PFSK-1 (cell line): Measurements from ENCODE around the gene PRDX5. TPM values are rescaled to one million over a fixed set of nuclear protein-coding genes. Genes with fewer than 3 reads are reported as not detected.

Experiments used
- FOXP2 ChIP-seq: optimal IDR thresholded peaks from 2 replicates; pipeline ENCODE3; 2011; ENCODE audit warnings: borderline replicate concordance, control low read depth, inconsistent platforms; ENCODE audit not compliant: insufficient read depth; ENCODE audit errors: extremely low read length, extremely low read depth
- POLR2AphosphoS5 ChIP-seq: IDR thresholded peaks from 2 replicates; pipeline ENCODE4 v1.6.1; 2012; ENCODE audit warnings: low read depth, mild to moderate bottlenecking, control low read depth, low read length, moderate library complexity
- SIN3A ChIP-seq: IDR thresholded peaks from 2 replicates; pipeline ENCODE4 v1.6.1; 2012; ENCODE audit warnings: mild to moderate bottlenecking, low read length, moderate library complexity, borderline replicate concordance; ENCODE audit not compliant: insufficient read depth
- TAF1 ChIP-seq: IDR thresholded peaks from 2 replicates; pipeline ENCODE4 v1.6.1; 2012; ENCODE audit warnings: low read length, control low read depth, borderline replicate concordance; ENCODE audit not compliant: insufficient read depth
- polyA plus RNA-seq: library from polyadenylated mRNA; unstranded; fragments of >200 nt; gene quantifications from one replicate; pipeline ENCODE4 v1.2.1, GENCODE V29; 2012; ENCODE audit warnings: low read depth, missing spikeins; ENCODE audit not compliant: insufficient read length
- TF ChIP-seq, protein P1 (sequence below), 2 experiments: IDR thresholded peaks; 2 replicates each; pipeline versions ENCODE4 v1.6.1 to v1.8.0; 2011 to 2012; ENCODE audit warnings: low read depth in 2 of 2, low read length in 2 of 2, control low read depth in 1 of 2, inconsistent platforms in 1 of 2, mild to moderate bottlenecking in 1 of 2, moderate library complexity in 1 of 2; ENCODE audit not compliant: insufficient read depth in 1 of 2

Gene PRDX5
- 747 TPM for polyA plus RNA-seq

DNA sequence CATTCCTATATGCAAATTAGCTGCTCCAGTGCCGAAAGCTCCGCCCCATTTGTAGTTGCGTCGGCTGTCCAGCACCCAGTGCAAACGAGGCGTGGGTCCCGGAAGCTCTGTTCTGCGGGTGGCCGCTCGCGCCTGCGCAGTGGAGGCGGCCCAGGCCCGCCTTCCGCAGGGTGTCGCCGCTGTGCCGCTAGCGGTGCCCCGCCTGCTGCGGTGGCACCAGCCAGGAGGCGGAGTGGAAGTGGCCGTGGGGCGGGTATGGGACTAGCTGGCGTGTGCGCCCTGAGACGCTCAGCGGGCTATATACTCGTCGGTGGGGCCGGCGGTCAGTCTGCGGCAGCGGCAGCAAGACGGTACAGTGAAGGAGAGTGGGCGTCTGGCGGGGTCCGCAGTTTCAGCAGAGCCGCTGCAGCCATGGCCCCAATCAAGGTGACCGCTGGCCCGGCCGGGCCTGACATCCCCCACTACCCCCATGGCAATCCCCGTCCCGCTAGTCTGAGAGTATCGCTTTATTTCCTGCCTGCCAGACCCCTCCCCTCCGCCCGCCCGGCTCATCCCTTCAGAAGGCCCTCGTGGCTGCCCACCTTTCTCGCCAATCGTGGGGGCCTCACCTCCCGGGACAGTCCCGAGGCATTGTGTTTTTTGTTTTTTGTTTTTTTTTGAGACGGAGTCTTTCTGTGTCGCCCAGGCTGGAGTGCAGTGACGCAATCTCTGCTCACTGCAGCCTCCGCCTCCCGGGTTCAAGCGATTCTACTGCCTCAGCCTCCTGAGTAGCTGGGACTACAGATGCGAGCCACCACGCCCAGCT lies at the start of gene PRDX5:
Gene PRDX5, plus strand, starts transcription at position 161 of the 805 bp plus-strand sequence. Its CDS starts 95 bp downstream, at position 256.
- no peak; the same call in 1 of the 2 replicates for TF ChIP-seq SIN3A
- TF ChIP-seq TAF1, result no peak
- TF ChIP-seq FOXP2, result peak; percentile 94
- peak; percentile 16; the same call in 1 of the 2 replicates for TF ChIP-seq POLR2AphosphoS5
- TF ChIP-seq, protein P1, sequence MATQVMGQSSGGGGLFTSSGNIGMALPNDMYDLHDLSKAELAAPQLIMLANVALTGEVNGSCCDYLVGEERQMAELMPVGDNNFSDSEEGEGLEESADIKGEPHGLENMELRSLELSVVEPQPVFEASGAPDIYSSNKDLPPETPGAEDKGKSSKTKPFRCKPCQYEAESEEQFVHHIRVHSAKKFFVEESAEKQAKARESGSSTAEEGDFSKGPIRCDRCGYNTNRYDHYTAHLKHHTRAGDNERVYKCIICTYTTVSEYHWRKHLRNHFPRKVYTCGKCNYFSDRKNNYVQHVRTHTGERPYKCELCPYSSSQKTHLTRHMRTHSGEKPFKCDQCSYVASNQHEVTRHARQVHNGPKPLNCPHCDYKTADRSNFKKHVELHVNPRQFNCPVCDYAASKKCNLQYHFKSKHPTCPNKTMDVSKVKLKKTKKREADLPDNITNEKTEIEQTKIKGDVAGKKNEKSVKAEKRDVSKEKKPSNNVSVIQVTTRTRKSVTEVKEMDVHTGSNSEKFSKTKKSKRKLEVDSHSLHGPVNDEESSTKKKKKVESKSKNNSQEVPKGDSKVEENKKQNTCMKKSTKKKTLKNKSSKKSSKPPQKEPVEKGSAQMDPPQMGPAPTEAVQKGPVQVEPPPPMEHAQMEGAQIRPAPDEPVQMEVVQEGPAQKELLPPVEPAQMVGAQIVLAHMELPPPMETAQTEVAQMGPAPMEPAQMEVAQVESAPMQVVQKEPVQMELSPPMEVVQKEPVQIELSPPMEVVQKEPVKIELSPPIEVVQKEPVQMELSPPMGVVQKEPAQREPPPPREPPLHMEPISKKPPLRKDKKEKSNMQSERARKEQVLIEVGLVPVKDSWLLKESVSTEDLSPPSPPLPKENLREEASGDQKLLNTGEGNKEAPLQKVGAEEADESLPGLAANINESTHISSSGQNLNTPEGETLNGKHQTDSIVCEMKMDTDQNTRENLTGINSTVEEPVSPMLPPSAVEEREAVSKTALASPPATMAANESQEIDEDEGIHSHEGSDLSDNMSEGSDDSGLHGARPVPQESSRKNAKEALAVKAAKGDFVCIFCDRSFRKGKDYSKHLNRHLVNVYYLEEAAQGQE (IDR thresholded peaks at IDR 0.05; ENCODE audit: insufficient read depth in 1 of 2, low read depth in 2 of 2, low read length in 2 of 2), result peak; percentile 17 to 76; a peak in 2 of 4 replicates

DNA sequence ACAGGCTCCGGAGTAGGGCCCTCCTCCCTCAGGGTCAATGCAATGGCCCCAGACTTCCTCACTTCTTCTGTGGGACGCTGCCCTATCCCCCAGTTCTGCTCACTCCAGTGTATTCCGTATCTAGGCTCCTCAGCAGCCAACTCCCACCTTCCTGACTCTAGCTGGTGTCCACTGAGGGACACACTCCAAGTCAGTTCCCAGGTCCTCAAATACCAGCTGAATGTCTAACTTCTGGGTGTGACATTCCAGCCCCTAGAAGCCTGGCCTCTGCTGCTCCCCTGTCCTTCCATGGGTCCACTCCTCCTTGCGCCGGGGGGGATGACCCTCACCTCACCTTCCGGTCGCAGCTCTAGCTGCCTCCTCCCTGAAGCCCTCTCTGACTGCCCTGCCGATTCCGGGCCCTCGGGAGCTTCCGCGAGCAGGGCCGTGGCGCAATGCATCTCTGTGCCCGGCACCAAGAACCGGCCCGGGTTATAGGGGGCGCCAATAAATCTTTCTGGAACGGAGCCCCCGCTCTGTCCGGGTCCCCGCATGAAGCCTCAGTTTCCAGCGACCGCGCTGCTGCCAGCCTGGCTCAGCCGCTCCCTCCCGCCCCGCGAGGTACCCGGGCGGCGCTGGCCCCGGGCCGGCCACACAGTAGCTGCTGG lies 48.9 kb upstream of the PRDX5 start:
- TF ChIP-seq, protein P1 (IDR thresholded peaks at IDR 0.05; ENCODE audit: insufficient read depth in 1 of 2, low read depth in 2 of 2, low read length in 2 of 2), result 0 out of 4 replicates have a peak, but pooled peaks of 1 of the 2 experiments have one; percentile 25
- TF ChIP-seq SIN3A, result no peak
- 0 out of 2 replicates have a peak, but pooled peaks have one; percentile 5 for TF ChIP-seq POLR2AphosphoS5

DNA sequence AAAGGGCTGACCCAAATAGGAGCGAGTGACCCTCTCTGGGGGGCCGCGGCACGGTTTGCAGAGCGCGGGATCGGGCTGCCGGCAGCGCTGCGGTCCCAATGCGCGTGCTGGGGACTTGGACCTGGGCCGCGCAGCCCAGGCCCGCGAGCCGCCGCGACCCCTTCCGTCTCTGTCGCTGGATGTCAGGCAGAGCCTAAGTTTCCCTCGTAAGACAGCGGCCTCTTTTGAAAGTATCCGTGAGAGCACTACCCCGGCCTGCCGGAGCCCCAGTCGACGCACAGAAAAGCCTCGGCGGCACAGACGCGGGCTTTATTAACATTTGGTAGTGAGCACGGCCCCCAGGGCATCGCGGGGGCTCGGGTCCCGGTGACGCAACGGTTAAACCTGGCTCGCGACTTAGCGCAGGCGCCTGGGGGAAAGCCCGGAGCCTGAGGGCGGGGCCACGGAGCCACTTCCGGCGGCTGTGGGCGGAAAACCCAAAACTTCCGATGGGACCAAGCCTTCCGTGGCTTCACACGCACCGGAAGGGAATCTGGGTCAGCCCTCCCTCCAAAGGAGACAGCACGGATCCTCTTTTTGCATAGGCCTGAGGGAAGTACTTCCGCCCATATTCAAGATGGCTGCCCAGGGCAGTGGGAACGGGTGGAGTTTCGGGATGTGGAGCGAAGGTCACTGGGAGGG lies 48.2 kb upstream of the PRDX5 start:
- TF ChIP-seq SIN3A (peak; percentile 92), POLR2AphosphoS5 (peak; percentile 9; the same call in 1 of the 2 replicates), FOXP2 (no peak), TAF1 (peak; percentile 81; the same call in 1 of the 2 replicates)
- TF ChIP-seq, protein P1 (IDR thresholded peaks at IDR 0.05; ENCODE audit: insufficient read depth in 1 of 2, low read depth in 2 of 2, low read length in 2 of 2), result 0 out of 4 replicates have a peak, but pooled peaks of 1 of the 2 experiments have one; percentile 6

DNA sequence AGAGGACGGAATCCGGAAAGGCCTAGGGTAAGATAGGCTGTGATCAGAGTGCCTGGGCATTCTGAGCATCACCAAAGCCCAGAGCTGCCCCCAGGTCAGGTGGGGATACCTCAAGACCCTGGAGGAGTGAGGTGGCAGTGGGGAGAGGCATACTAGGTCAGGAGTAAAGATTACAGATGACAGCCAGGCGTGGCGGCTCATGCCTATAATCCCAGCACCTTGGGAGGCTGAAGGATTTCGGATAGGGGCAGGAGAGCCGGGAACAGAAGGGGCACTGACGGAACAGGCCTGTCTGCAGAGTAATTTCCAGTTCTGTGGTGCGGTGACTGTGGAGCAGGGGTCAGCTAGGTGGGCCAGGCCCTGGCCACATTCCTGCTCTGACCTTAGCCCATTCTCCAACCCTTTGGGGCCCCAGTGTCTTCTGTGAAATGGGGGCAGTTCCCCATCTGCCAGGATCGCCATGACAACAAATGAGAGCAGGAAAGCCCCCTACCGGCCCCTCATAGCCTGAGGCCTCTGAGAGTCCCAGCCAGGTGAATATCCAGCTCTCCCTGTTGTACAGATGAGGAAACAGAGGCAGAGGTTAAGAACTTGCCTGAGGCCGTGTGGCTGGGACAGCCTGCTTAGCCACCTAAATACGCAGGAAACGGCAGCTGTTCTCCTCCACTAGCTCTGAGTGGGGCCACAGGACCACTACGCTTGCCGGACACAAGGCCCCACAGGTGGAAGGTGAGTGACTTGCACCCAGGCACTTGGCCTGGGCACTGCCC lies 42.7 kb upstream of the PRDX5 start:
- TF ChIP-seq, protein P1 (IDR thresholded peaks at IDR 0.05; ENCODE audit: insufficient read depth in 1 of 2, low read depth in 2 of 2, low read length in 2 of 2), result no peak
- no peak for TF ChIP-seq SIN3A
- TF ChIP-seq FOXP2, result no peak
- TF ChIP-seq TAF1, result no peak
- TF ChIP-seq POLR2AphosphoS5, result no peak
